ENCODE data around the gene C1QTNF12.

GRCh38 chr1:1236176-1236763 is 10.3 kb downstream of the C1QTNF12 start:
- TF ChIP-seq CTCF (IDR thresholded peaks at IDR 0.05; ENCODE audit: extremely low read depth in 1 of 2, insufficient read depth in 1 of 2, low read depth in 1 of 2, low read length in 2 of 2) (no peak), JUN (IDR thresholded peaks at IDR 0.05; ENCODE audit: borderline replicate concordance, insufficient read depth, insufficient read length, low read depth) (no peak), POLR2A (IDR thresholded peaks at IDR 0.05; ENCODE audit: low read depth, low read length) (no peak), EZH2 (IDR thresholded peaks at IDR 0.05; ENCODE audit: borderline replicate concordance, low read depth, low read length, severe bottlenecking) (no peak), POLR2AphosphoS5 (IDR thresholded peaks at IDR 0.05; ENCODE audit: insufficient read depth, low read depth, low read length) (no peak), GATA2 (IDR thresholded peaks at IDR 0.05; ENCODE audit: insufficient read depth, insufficient read length, low read depth, low read length) (no peak)
